GM12875 (cell line): Measurements from ENCODE around the gene FAM210A.

Source experiments
- H3K4me3 ChIP-seq: one replicate; pipeline ENCODE4 v1.5.1; 2011; ENCODE audit warnings: low read depth, low read length, control low read depth
- TF ChIP-seq, protein P1 (sequence below): IDR thresholded peaks from 2 replicates; pipeline ENCODE4 v1.5.1; 2011; ENCODE audit warnings: low read depth, mild to moderate bottlenecking, control low read depth, inconsistent platforms, low read length, moderate library complexity, borderline replicate concordance; ENCODE audit not compliant: insufficient read depth

FAM210A gene

DNA sequence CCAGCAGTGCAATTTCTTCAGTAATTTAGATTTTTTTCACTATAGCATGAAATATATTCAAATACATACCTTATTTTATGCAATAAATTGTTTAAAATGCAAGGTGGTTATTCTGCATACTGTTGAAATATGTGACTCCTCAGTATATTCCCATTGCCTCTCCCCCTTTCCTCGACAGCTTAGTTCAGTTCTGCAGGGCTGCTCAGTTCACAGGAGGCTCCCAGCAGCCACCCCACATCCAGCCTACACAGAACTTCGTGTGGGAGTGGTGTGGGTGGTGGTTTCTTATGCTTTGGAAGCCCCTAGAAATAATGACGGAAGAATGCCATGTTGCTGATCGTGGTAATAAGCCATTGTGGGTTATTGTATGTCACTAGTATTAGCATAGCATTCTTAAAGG, 79.7 kb downstream of the FAM210A start:
- no peak overlapping the region for H3K4me3 ChIP-seq
- TF ChIP-seq, protein P1, sequence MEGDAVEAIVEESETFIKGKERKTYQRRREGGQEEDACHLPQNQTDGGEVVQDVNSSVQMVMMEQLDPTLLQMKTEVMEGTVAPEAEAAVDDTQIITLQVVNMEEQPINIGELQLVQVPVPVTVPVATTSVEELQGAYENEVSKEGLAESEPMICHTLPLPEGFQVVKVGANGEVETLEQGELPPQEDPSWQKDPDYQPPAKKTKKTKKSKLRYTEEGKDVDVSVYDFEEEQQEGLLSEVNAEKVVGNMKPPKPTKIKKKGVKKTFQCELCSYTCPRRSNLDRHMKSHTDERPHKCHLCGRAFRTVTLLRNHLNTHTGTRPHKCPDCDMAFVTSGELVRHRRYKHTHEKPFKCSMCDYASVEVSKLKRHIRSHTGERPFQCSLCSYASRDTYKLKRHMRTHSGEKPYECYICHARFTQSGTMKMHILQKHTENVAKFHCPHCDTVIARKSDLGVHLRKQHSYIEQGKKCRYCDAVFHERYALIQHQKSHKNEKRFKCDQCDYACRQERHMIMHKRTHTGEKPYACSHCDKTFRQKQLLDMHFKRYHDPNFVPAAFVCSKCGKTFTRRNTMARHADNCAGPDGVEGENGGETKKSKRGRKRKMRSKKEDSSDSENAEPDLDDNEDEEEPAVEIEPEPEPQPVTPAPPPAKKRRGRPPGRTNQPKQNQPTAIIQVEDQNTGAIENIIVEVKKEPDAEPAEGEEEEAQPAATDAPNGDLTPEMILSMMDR: no peak

DNA sequence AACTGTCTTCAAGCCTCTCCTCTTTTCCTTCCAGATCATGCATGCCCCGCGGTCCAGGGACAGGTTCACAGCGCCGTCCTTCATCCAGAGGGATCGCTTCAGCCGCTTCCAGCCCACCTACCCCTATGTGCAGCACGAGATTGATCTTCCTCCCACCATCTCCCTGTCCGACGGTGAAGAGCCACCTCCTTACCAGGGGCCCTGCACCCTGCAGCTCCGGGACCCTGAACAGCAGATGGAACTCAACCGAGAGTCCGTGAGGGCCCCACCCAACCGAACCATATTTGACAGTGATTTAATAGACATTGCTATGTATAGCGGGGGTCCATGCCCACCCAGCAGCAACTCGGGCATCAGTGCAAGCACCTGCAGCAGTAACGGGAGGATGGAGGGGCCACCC, 81.3 kb downstream of the FAM210A start:
- no peak overlapping the region for H3K4me3 ChIP-seq
- TF ChIP-seq, protein P1: no peak

DNA sequence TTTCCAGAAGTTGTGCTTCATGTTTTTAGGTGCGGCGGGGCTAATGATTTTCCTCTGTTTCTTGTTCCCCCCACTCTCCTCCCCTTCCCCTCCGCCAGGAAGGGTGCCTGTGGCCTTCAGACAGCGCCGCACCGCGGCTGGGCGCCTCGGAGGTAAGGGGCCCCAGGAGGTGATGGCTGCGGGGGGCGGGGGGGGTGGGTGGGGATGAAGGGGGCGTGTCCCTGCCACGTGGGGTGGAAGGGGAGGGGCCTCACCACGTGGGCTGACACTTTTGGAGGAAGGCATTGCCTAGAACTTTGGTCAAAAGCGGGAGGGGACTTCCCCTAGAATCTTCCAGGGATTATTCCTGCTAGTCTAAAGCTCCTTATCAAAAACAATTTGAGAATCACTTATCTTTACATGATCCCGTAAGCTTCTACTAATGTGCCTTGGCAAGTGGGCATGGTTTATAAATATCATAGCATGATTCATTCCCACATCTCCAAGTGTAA, 83.1 kb downstream of the FAM210A start:
- TF ChIP-seq, protein P1: no peak

DNA sequence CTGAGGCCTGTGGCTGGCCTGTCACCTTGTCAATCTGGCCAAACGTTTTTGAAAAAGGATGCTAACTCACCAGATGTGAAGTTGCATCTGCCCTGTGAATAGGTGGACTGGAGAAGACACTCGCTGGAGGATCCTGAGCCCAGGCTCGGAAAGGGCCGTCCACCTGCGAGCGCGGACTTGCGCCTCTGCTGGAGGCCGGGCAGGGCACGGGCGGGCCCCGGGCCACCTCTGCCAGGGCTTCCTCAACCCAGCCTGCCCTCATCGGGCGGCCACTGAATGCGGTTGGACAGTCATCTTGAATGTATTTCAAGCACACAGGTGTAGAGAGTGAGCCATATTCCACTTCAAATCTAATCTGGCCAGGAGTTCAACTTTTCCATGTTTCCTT, 83.9 kb downstream of the FAM210A start:
- TF ChIP-seq, protein P1: no peak
- no peak overlapping the region for H3K4me3 ChIP-seq

More for the DNA sequence above, 83.1 kb downstream of the FAM210A start:
- no peak overlapping the region for H3K4me3 ChIP-seq

DNA sequence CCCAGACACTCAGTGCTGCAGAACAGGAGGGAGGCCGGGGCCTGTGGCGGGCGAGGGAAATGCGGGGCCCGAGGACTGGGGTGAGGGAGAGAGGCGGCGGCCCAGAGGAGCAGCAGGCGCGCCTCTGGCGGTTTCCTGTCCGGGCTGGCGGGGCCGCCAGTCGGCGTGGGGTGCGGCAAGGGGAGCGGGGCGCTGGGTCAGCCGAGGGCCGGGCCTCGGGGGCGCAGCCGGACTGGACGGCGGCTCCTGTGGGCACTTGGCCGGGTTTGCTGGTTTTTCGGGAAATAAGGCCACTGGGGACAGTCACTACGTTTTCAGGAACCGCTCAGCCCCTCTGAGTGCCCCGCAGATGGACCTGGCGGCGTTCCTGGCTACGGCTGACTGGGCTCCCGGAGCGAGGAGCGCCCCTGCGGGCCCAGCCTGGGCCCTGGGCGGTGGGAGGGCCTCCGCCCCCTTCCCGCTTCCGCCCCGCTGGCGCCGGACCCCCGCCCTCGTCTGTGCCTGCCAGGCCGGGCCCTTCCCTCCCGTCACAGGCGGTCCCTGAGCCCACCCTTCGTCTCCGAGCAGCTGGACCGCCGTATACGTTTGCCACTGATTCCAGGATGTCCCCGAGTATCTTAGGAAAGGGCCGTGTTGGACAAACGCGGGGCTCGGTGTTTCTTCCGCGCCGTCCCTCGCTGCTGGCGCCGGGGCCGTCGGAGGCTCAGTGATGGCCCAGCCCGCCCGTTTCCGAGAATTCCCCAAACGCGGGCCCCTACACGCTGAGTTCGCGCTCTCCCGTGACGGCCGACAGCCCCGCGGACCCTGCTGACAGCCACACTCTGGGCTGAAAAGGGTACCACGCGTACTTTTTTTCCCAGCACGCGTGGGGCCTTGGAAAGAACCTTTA, 84.6 kb downstream of the FAM210A start:
- H3K4me3 ChIP-seq: no peak overlapping the region
- TF ChIP-seq, protein P1: no peak

DNA sequence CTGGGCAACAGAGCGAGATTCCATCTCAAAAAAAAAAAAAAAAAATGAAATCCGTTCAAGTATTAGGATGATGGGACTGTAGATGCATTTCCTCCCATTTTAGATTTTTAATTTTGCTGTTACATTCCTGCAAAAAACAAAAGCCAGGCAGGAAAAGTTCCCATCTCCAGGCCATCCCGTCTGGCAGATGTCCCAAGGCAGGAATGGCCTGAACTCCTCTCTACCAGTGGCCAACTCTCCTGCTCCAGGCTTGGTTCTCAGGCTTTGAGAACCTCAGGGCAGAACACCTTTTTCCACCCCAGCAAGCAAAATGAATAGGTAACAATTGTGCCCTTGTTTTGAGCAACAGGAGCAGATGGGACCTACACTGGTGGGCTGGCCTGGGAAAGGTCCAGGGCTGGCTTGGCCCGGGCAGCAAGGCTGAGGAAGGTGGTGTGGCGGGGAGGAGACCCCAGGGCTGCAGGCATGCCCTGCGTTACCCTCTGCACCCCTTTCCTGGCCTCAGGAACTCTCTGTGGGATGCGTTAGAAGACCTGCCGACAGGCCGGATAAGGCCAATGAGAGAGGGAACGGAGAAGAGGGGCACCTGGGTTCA, 86.0 kb downstream of the FAM210A start:
- TF ChIP-seq, protein P1: no peak
- H3K4me3 ChIP-seq: no peak overlapping the region
